ENCODE measurements around the gene ERP27.

Gene ERP27

GRCh38 chr12:14911131-14911530, 27.2 kb downstream of the ERP27 start:
- TF ChIP-seq POLR2A (IDR thresholded peaks at IDR 0.05; ENCODE audit: low read depth, low read length) (no peak), TAF1 (IDR thresholded peaks at IDR 0.05; ENCODE audit: borderline replicate concordance, low read depth, low read length) (no peak), POLR2AphosphoS5 (IDR thresholded peaks at IDR 0.05; ENCODE audit: low read depth, low read length) (no peak)
- no peak for DNase-seq (ENCODE audit: insufficient read length)
- no peak for FAIRE-seq

GRCh38 chr12:14910090-14910915, 28.0 kb downstream of the ERP27 start:
- FAIRE-seq (no peak), DNase-seq (ENCODE audit: insufficient read length) (no peak)
- TF ChIP-seq POLR2A (IDR thresholded peaks at IDR 0.05; ENCODE audit: low read depth, low read length) = no peak
- no peak for TF ChIP-seq TAF1 (IDR thresholded peaks at IDR 0.05; ENCODE audit: borderline replicate concordance, low read depth, low read length)
- no peak for TF ChIP-seq POLR2AphosphoS5 (IDR thresholded peaks at IDR 0.05; ENCODE audit: low read depth, low read length)

- no peak for FAIRE-seq
- no peak for DNase-seq (ENCODE audit: insufficient read length)
- TF ChIP-seq POLR2A (IDR thresholded peaks at IDR 0.05; ENCODE audit: low read depth, low read length) (no peak), POLR2AphosphoS5 (IDR thresholded peaks at IDR 0.05; ENCODE audit: low read depth, low read length) (no peak), TAF1 (IDR thresholded peaks at IDR 0.05; ENCODE audit: borderline replicate concordance, low read depth, low read length) (no peak)
Observed at GRCh38 chr12:14907953-14908352, 30.4 kb downstream of the ERP27 start.

- DNase-seq (ENCODE audit: insufficient read length) (no peak), FAIRE-seq (no peak)
- TF ChIP-seq TAF1 (IDR thresholded peaks at IDR 0.05; ENCODE audit: borderline replicate concordance, low read depth, low read length) (no peak), POLR2A (IDR thresholded peaks at IDR 0.05; ENCODE audit: low read depth, low read length) (no peak), POLR2AphosphoS5 (IDR thresholded peaks at IDR 0.05; ENCODE audit: low read depth, low read length) (no peak)
Observed at GRCh38 chr12:14906114-14906513, 32.2 kb downstream of the ERP27 start.

- DNase-seq (ENCODE audit: insufficient read length) (no peak), FAIRE-seq (peak; percentile 54)
- TF ChIP-seq POLR2A (IDR thresholded peaks at IDR 0.05; ENCODE audit: low read depth, low read length) (no peak), TAF1 (IDR thresholded peaks at IDR 0.05; ENCODE audit: borderline replicate concordance, low read depth, low read length) (no peak), POLR2AphosphoS5 (IDR thresholded peaks at IDR 0.05; ENCODE audit: low read depth, low read length) (no peak)
Observed at GRCh38 chr12:14905269-14906004, 32.9 kb downstream of the ERP27 start.

GRCh38 chr12:14904854-14905253, 33.5 kb downstream of the ERP27 start:
- TF ChIP-seq POLR2A (IDR thresholded peaks at IDR 0.05; ENCODE audit: low read depth, low read length) = no peak
- no peak for TF ChIP-seq TAF1 (IDR thresholded peaks at IDR 0.05; ENCODE audit: borderline replicate concordance, low read depth, low read length)
- no peak for TF ChIP-seq POLR2AphosphoS5 (IDR thresholded peaks at IDR 0.05; ENCODE audit: low read depth, low read length)
- FAIRE-seq (no peak), DNase-seq (ENCODE audit: insufficient read length) (no peak)

- TF ChIP-seq TAF1 (IDR thresholded peaks at IDR 0.05; ENCODE audit: borderline replicate concordance, low read depth, low read length) = no peak
- TF ChIP-seq POLR2A (IDR thresholded peaks at IDR 0.05; ENCODE audit: low read depth, low read length) = no peak
- no peak for TF ChIP-seq POLR2AphosphoS5 (IDR thresholded peaks at IDR 0.05; ENCODE audit: low read depth, low read length)
- FAIRE-seq = no peak
- DNase-seq (ENCODE audit: insufficient read length) = no peak
Observed at GRCh38 chr12:14903386-14904098, 34.8 kb downstream of the ERP27 start.

GRCh38 chr12:14902465-14902864, 35.9 kb downstream of the ERP27 start:
- no peak for FAIRE-seq
- DNase-seq (ENCODE audit: insufficient read length) = no peak
- no peak for TF ChIP-seq TAF1 (IDR thresholded peaks at IDR 0.05; ENCODE audit: borderline replicate concordance, low read depth, low read length)
- TF ChIP-seq POLR2AphosphoS5 (IDR thresholded peaks at IDR 0.05; ENCODE audit: low read depth, low read length) = no peak
- no peak for TF ChIP-seq POLR2A (IDR thresholded peaks at IDR 0.05; ENCODE audit: low read depth, low read length)

GRCh38 chr12:14901228-14901562, 37.1 kb downstream of the ERP27 start:
- no peak for FAIRE-seq
- TF ChIP-seq TAF1 (IDR thresholded peaks at IDR 0.05; ENCODE audit: borderline replicate concordance, low read depth, low read length) (no peak), POLR2AphosphoS5 (IDR thresholded peaks at IDR 0.05; ENCODE audit: low read depth, low read length) (no peak), POLR2A (IDR thresholded peaks at IDR 0.05; ENCODE audit: low read depth, low read length) (no peak)
- no peak for DNase-seq (ENCODE audit: insufficient read length)

- FAIRE-seq (no peak), DNase-seq (ENCODE audit: insufficient read length) (no peak)
- TF ChIP-seq TAF1 (IDR thresholded peaks at IDR 0.05; ENCODE audit: borderline replicate concordance, low read depth, low read length) = no peak
- TF ChIP-seq POLR2AphosphoS5 (IDR thresholded peaks at IDR 0.05; ENCODE audit: low read depth, low read length) = no peak
- no peak for TF ChIP-seq POLR2A (IDR thresholded peaks at IDR 0.05; ENCODE audit: low read depth, low read length)
Observed at GRCh38 chr12:14900521-14901227, 37.7 kb downstream of the ERP27 start.
